Hepatocyte (in vitro differentiated cells): ENCODE measurements around the gene SRP68. TPM values are rescaled to one million over a fixed set of nuclear protein-coding genes. Genes with fewer than 3 reads are reported as not detected.

Experiments used
- DNase-seq: peaks from one replicate; pipeline ENCODE4 v3.0.0-alpha.2; 2016; ENCODE audit warnings: low spot score
- H2AFZ ChIP-seq: fragments of 200-600 bp; sonication (generic); 2 replicates; pipeline ENCODE4 v1.6.0; 2016; ENCODE audit warnings: antibody characterized with exemption, mild to moderate bottlenecking
- H3K27ac ChIP-seq: fragments of 200-600 bp; sonication (generic); 2 replicates; pipeline ENCODE4 v1.5.1; 2016; ENCODE audit warnings: mild to moderate bottlenecking
- H3K27me3 ChIP-seq: fragments of 200-600 bp; sonication (generic); 2 replicates; pipeline ENCODE4 v1.6.1; 2016
- H3K36me3 ChIP-seq: fragments of 200-600 bp; sonication (generic); replicated peaks from 2 replicates; pipeline ENCODE4 v1.5.1; 2016; ENCODE audit warnings: low read depth; ENCODE audit not compliant: insufficient read depth
- H3K4me1 ChIP-seq: fragments of 200-600 bp; sonication (generic); 2 replicates; pipeline ENCODE4 v1.5.1; 2016; ENCODE audit warnings: mild to moderate bottlenecking, moderate library complexity; ENCODE audit not compliant: insufficient read depth
- H3K4me2 ChIP-seq: fragments of 200-600 bp; sonication (generic); 2 replicates; pipeline ENCODE4 v1.6.0; 2016
- H3K4me3 ChIP-seq: fragments of 200-600 bp; sonication (generic); 2 replicates; pipeline ENCODE4 v1.5.1; 2016; ENCODE audit warnings: mild to moderate bottlenecking
- H3K79me2 ChIP-seq: fragments of 200-600 bp; sonication (generic); 2 replicates; pipeline ENCODE4 v1.6.0; 2017; ENCODE audit warnings: mild to moderate bottlenecking
- H3K9me2 ChIP-seq: fragments of 200-600 bp; sonication (generic); replicated peaks from 2 replicates; pipeline ENCODE4 v1.6.0; 2017; ENCODE audit warnings: mild to moderate bottlenecking; ENCODE audit not compliant: insufficient read depth
- H3K9me3 ChIP-seq: fragments of 200-600 bp; sonication (generic); 2 replicates; pipeline ENCODE4 v1.5.1; 2016; ENCODE audit warnings: low read depth, mild to moderate bottlenecking
- H4K20me1 ChIP-seq: fragments of 200-600 bp; sonication (generic); 2 replicates; pipeline ENCODE4 v1.6.0; 2016; ENCODE audit warnings: mild to moderate bottlenecking; ENCODE audit not compliant: insufficient read depth, poor library complexity, severe bottlenecking
- EZH2 ChIP-seq: fragments of 200-600 bp; sonication (generic); IDR thresholded peaks from 2 replicates; pipeline ENCODE4 v1.6.1; 2016; ENCODE audit warnings: antibody characterized with exemption, mild to moderate bottlenecking, borderline replicate concordance
- EZH2phosphoT487 ChIP-seq: fragments of 200-600 bp; sonication (generic); IDR thresholded peaks from one replicate; pipeline ENCODE4 v1.6.1; 2018; ENCODE audit warnings: antibody characterized with exemption, mild to moderate bottlenecking, low read depth, moderate library complexity; ENCODE audit not compliant: unreplicated experiment, severe bottlenecking
- WGBS: methylation state at CpG from one replicate; pipeline ENCODE4 v1.1.6; 2016; ENCODE audit warnings: low lambda C conversion rate; ENCODE audit errors: missing lambda C conversion rate; 5-methylcytosine and 5-hydroxymethylcytosine counted together
- polyA plus RNA-seq: library from polyadenylated mRNA; unstranded; fragments of >200 nt; fragmentation: Nextera tagmentation; extraction: Ambion mirVana; gene quantifications from 2 replicates; pipeline ENCODE4 v1.2.1, GENCODE V29; 2016
- total RNA-seq: library from RNA; depleted of rRNA; stranded (reverse); fragments of >200 nt; gene quantifications from 2 replicates; pipeline ENCODE4 v1.2.3, GENCODE V29; 2014
- TF ChIP-seq, protein P1 (sequence below): fragments of 200-600 bp; sonication (generic); IDR thresholded peaks from 2 replicates; pipeline ENCODE4 v1.5.1; 2016; ENCODE audit warnings: antibody characterized with exemption, mild to moderate bottlenecking; ENCODE audit not compliant: poor library complexity

SRP68 gene
- total and polyA plus RNA-seq, 2 experiments from 2014 or later: 41.2 to 70.1 TPM

DNA sequence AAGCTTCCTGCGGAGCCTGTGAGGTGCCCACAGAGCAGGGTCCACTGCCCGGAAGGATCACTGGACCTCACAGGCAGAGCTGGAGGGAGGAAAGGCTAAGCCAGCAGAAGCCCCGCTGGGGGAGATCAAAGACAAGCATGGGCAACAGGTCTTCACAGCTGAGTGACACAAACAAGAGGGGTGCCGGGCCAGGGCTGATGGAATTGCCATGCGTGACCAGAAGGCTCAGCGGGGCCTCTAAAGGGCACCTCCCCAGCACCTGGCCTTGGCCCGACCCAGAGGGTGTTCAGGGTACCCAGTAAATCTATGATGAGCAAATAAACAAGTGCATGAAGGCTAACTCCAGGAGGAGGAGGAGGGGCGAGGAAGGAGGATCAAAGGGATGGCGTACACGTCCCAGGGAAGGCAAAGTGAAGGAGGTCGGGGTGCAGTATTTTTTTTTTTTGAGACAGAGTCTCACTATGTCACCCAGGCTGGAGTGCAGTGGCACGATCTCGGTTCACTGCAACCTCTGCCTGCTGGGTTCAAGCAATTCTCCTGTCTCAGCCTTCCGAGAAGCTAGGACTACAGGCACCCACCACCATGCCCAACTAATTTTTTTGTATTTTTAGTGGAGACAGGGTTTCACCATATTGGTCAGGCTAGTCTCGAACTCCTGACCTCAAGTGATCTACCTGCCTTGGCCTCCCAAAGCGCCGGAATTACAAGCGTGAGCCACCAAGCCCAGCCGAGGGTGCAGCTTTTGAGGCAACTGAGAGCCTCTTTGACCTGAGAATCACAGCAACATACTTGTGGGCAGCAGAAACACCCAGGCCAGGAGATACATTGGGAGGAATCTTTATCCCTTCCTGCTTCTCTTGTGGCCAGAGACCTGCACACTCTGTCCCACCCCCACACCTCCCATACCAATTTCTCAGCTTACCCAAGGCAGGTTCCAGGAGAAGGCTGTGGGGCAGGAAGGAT lies 47.4 kb upstream of the SRP68 start:
- Histone ChIP-seq H3K27me3 (no peaks in the 10 kb centered on the region), H4K20me1 (no peaks in the 10 kb centered on the region), H3K9me3 (no peaks in the 10 kb centered on the region), H3K27ac (no peak overlapping the region), H3K4me3 (no peak overlapping the region), H3K4me1 (peaks cover 3% of the 10 kb centered on the region), H3K9me2 (no peaks in the 10 kb centered on the region), H2AFZ (no peak overlapping the region), H3K36me3 (no peaks in the 10 kb centered on the region), H3K4me2 (no peak overlapping the region), H3K79me2 (no peaks in the 10 kb centered on the region)
- TF ChIP-seq, protein P1, sequence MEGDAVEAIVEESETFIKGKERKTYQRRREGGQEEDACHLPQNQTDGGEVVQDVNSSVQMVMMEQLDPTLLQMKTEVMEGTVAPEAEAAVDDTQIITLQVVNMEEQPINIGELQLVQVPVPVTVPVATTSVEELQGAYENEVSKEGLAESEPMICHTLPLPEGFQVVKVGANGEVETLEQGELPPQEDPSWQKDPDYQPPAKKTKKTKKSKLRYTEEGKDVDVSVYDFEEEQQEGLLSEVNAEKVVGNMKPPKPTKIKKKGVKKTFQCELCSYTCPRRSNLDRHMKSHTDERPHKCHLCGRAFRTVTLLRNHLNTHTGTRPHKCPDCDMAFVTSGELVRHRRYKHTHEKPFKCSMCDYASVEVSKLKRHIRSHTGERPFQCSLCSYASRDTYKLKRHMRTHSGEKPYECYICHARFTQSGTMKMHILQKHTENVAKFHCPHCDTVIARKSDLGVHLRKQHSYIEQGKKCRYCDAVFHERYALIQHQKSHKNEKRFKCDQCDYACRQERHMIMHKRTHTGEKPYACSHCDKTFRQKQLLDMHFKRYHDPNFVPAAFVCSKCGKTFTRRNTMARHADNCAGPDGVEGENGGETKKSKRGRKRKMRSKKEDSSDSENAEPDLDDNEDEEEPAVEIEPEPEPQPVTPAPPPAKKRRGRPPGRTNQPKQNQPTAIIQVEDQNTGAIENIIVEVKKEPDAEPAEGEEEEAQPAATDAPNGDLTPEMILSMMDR: no peak
- no peak for TF ChIP-seq EZH2
- no peak for TF ChIP-seq EZH2phosphoT487
- WGBS: 75% methylated on average over 19 of the region's 19 CpGs
- DNase-seq: no peak

DNA sequence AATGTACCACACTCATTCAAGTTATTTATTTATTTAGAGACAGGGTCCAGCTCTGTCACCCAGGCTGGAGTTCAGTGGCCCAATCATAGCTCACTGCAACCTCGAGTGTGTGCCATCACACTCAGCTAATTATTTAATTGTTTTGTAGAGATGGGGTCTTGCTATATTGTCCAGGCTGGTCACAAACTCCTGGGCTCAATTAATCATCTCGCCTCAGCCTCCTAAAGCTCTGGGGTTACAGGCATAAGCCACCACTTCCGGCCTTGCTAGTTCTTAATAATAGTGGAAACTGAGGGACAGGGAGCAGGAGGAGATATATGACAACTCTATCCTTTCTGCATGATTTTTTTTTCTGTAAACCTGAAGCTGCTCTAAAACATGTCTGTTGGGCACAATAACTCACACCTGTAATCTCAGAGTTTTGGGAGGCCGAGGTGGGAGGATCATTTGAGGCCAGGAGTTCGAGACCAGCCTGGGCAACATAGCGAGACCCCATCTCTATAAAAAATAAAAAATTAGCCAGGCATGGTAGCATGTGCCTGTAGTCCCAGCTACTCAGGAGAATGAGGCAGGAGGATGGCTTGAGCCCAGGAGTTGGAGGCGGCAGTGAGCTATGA lies 42.9 kb upstream of the SRP68 start:
- H3K79me2 ChIP-seq: no peaks in the 10 kb centered on the region
- DNase-seq: no peak
- no peaks in the 10 kb centered on the region for H3K9me3 ChIP-seq
- no peaks in the 10 kb centered on the region for H4K20me1 ChIP-seq
- no peak overlapping the region for H2AFZ ChIP-seq
- no peaks in the 10 kb centered on the region for H3K9me2 ChIP-seq
- WGBS: 93% methylated on average over 7 of the region's 7 CpGs
- no peak overlapping the region for H3K4me3 ChIP-seq
- H3K36me3 ChIP-seq: no peaks in the 10 kb centered on the region
- H3K4me1 ChIP-seq: no peaks in the 10 kb centered on the region
- H3K27me3 ChIP-seq: no peaks in the 10 kb centered on the region
- no peak overlapping the region for H3K4me2 ChIP-seq
- no peak overlapping the region for H3K27ac ChIP-seq
- TF ChIP-seq, protein P1: no peak
- TF ChIP-seq EZH2: no peak
- no peak for TF ChIP-seq EZH2phosphoT487

DNA sequence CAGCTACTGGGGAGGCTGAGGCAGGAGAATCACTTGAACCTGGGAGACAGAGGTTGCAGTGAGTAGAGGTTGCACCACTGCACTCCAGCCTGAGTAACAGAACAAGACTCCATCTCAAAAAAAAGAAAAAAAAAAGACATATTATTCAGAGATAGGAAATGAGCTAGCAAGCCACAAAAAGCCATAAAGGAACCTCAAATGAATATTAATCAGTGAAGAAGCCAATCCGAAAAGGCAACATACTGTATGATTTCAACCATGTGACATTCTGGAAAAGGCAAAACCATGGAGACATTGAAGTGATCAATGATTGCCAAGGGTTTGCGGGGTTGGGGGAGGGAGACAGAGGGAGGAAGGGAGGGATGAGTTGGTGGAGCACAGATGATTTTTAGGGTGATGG lies 39.6 kb upstream of the SRP68 start:
- H3K79me2 ChIP-seq: no peaks in the 10 kb centered on the region
- H2AFZ ChIP-seq: no peak overlapping the region
- H3K4me2 ChIP-seq: no peak overlapping the region
- no peaks in the 10 kb centered on the region for H3K36me3 ChIP-seq
- no peak for DNase-seq
- WGBS: 85% methylated on average over 2 of the region's 2 CpGs
- no peak overlapping the region for H3K4me3 ChIP-seq
- no peaks in the 10 kb centered on the region for H3K9me2 ChIP-seq
- H3K27ac ChIP-seq: no peak overlapping the region
- no peaks in the 10 kb centered on the region for H3K9me3 ChIP-seq
- no peaks in the 10 kb centered on the region for H3K4me1 ChIP-seq
- H3K27me3 ChIP-seq: no peaks in the 10 kb centered on the region
- no peak for TF ChIP-seq EZH2phosphoT487
- TF ChIP-seq EZH2: no peak
- TF ChIP-seq, protein P1: no peak
- no peaks in the 10 kb centered on the region for H4K20me1 ChIP-seq
